Stimulated activated naive CD8-positive, alpha-beta T cell treated with anti-CD3 and anti-CD28 coated beads, Interleukin-15, Interleukin-2, amounts not matched to agents 100 ng/mL and 50 ng/mL, for 24 hours (primary cell): ENCODE results near the gene ATXN10.

Experiments used
- H3K27ac Mint-ChIP-seq: one replicate; pipeline ENCODE4 v1.8.0; 2021; ENCODE audit warnings: mild to moderate bottlenecking, mixed read lengths
- H3K27me3 Mint-ChIP-seq: one replicate; pipeline ENCODE4 v1.8.0; 2021; ENCODE audit warnings: mixed read lengths
- H3K36me3 Mint-ChIP-seq: one replicate; pipeline ENCODE4 v1.8.0; 2021; ENCODE audit warnings: low read depth, mixed read lengths
- H3K4me1 Mint-ChIP-seq: one replicate; pipeline ENCODE4 v1.8.0; 2021; ENCODE audit warnings: low read depth, mixed read lengths
- H3K4me3 Mint-ChIP-seq: one replicate; pipeline ENCODE4 v1.8.0; 2021; ENCODE audit warnings: mild to moderate bottlenecking, mixed read lengths
- H3K9me3 Mint-ChIP-seq: one replicate; pipeline ENCODE4 v1.8.0; 2021; ENCODE audit warnings: mixed read lengths

Gene ATXN10

GRCh38 chr22:45805413-45805812 is 133.8 kb downstream of the ATXN10 start:
- Mint-ChIP-seq H3K27ac (no peak overlapping the region), H3K4me3 (no peak overlapping the region), H3K9me3 (no peaks in the 10 kb centered on the region), H3K27me3 (no peaks in the 10 kb centered on the region), H3K4me1 (no peaks in the 10 kb centered on the region), H3K36me3 (peaks cover 61% of the 10 kb centered on the region)

GRCh38 chr22:45807156-45807915 is 135.7 kb downstream of the ATXN10 start:
- Mint-ChIP-seq H3K36me3 (peaks cover 55% of the 10 kb centered on the region), H3K9me3 (no peaks in the 10 kb centered on the region), H3K27ac (no peak overlapping the region), H3K4me3 (no peak overlapping the region), H3K4me1 (no peaks in the 10 kb centered on the region), H3K27me3 (no peaks in the 10 kb centered on the region)

GRCh38 chr22:45812910-45813309 is 141.3 kb downstream of the ATXN10 start:
- Mint-ChIP-seq H3K4me1 (no peaks in the 10 kb centered on the region), H3K27ac (no peak overlapping the region), H3K27me3 (no peaks in the 10 kb centered on the region), H3K36me3 (peaks cover 55% of the 10 kb centered on the region), H3K4me3 (no peak overlapping the region), H3K9me3 (no peaks in the 10 kb centered on the region)

DNA sequence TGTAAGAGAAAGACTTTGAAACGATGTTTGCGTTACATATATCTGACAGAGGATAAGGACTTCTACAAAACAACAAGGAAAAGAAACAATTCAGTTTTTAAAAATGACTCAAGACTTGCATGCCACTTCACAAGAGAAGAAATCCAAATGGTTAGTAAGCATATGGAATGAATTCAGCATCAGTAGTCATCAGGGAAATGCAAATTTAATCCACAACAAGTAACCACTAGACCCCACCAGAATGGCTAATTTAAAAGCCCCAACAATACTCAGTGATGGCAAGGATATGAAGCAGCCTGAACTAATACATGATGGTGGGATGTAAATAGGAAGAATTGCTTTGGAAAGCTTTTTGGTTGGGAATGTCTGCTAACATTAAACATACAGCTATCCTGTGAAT is 142.6 kb downstream of the ATXN10 start:
- Mint-ChIP-seq H3K9me3 (no peaks in the 10 kb centered on the region), H3K4me3 (no peak overlapping the region), H3K4me1 (no peaks in the 10 kb centered on the region), H3K27ac (no peak overlapping the region), H3K27me3 (no peaks in the 10 kb centered on the region), H3K36me3 (peaks cover 43% of the 10 kb centered on the region)

DNA sequence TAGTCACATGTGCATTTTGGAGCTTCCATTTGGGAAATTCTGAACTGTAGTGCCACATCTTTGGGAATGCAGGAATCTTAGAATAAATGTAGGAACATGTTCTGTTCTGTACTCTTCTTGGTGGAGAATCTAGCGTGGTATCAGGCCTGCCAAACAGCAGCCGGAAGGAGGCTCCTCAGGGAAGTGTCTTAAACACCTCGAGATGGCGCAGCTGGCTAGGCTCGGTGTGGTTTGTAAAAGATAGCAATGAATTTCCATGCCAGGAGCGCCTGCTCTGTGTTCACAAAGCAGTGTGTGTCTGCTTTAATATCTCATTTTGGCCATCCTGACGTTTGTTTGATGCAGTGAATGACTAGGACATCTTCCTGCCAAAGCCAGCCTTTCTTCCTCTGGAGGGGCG is 145.1 kb downstream of the ATXN10 start:
- H3K27ac Mint-ChIP-seq: no peak overlapping the region

GRCh38 chr22:45817745-45818423 is 146.2 kb downstream of the ATXN10 start:
- H3K36me3 Mint-ChIP-seq: peaks cover 43% of the 10 kb centered on the region
- no peaks in the 10 kb centered on the region for H3K4me1 Mint-ChIP-seq
- H3K27me3 Mint-ChIP-seq: no peaks in the 10 kb centered on the region

More for the DNA sequence above, 145.1 kb downstream of the ATXN10 start:
- H3K36me3 Mint-ChIP-seq: peaks cover 44% of the 10 kb centered on the region
- H3K9me3 Mint-ChIP-seq: no peaks in the 10 kb centered on the region
- H3K4me3 Mint-ChIP-seq: no peak overlapping the region
- no peaks in the 10 kb centered on the region for H3K27me3 Mint-ChIP-seq
- H3K4me1 Mint-ChIP-seq: no peaks in the 10 kb centered on the region

DNA sequence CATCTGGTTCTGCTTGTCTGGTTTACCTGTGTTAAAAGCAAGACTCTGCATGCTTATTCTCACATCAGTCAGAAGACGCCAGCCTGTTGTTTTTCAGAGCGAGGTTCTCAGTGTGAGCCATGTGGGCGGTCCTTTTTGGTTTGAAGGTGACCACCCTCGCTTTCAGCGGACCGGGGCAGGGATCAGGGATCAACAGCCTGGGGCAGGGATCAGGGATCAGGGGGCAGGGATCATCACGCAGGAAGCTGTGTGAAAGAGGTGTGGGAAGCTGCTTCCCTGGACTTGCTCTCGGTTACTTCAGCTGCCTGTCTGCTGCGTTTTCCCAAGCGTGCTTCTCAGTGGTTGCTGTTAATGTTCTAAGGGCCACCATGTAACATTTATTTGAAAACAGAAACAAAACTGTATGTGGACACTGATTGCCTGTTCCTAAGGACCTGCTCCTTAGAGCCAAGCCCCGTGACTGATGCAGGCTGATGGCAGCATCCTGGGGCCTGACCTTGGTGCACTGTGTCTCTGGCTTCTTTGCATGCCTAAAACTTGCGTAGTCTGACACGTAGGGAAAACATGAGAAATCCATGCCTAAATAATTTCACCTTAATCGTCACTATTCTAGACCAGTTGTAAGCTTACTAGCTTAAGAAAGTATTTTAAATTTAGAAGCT is 146.9 kb downstream of the ATXN10 start:
- Mint-ChIP-seq H3K27ac (no peak overlapping the region), H3K4me1 (no peaks in the 10 kb centered on the region), H3K9me3 (no peaks in the 10 kb centered on the region), H3K4me3 (no peak overlapping the region), H3K36me3 (peaks cover 42% of the 10 kb centered on the region), H3K27me3 (no peaks in the 10 kb centered on the region)

More at GRCh38 chr22:45817745-45818423, 146.2 kb downstream of the ATXN10 start:
- Mint-ChIP-seq H3K27ac (no peak overlapping the region), H3K4me3 (no peak overlapping the region), H3K9me3 (no peaks in the 10 kb centered on the region)

DNA sequence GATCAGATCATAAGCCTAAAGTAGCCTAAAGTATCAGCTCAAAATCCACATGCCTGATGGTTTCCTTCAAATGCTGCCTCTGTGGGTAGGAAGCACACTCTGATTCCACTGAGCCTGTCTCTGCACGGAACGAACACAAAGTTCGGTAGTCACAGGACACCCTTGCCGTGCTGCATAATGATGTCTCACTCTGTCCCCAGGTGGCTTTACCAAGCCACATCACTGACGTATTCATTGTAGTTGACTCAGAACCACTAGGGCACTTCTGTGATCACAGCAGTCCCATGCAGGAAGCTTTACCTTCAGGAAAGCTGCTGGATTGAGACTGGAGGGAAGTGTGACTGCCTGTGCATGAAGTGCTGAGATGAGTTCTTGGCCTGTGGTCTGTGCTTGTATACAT is 147.7 kb downstream of the ATXN10 start:
- no peak overlapping the region for H3K27ac Mint-ChIP-seq
- no peaks in the 10 kb centered on the region for H3K9me3 Mint-ChIP-seq
- H3K4me3 Mint-ChIP-seq: no peak overlapping the region
- H3K36me3 Mint-ChIP-seq: peaks cover 40% of the 10 kb centered on the region
- no peaks in the 10 kb centered on the region for H3K27me3 Mint-ChIP-seq
- H3K4me1 Mint-ChIP-seq: no peaks in the 10 kb centered on the region

DNA sequence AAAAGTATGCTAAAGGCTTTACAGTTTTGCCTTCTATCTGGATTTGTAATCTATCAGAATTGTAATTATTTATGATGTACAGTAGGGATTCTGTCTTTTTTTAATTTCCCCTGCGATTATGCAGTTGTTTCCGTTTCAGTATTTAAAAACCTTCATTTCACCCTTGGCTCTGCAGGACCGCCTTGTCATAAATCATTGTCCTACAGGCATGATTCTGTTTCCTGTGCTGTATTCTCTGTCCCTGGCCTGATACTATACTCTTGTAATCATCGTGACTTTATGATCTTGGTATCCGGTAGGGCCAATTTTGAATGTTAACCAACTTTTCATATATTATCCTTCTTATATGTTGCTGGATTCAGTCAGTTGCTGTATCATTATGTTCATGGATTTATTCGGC is 151.7 kb downstream of the ATXN10 start:
- Mint-ChIP-seq H3K4me1 (no peaks in the 10 kb centered on the region), H3K36me3 (peaks cover 50% of the 10 kb centered on the region), H3K27me3 (no peaks in the 10 kb centered on the region), H3K9me3 (no peaks in the 10 kb centered on the region), H3K27ac (no peak overlapping the region), H3K4me3 (no peak overlapping the region)

DNA sequence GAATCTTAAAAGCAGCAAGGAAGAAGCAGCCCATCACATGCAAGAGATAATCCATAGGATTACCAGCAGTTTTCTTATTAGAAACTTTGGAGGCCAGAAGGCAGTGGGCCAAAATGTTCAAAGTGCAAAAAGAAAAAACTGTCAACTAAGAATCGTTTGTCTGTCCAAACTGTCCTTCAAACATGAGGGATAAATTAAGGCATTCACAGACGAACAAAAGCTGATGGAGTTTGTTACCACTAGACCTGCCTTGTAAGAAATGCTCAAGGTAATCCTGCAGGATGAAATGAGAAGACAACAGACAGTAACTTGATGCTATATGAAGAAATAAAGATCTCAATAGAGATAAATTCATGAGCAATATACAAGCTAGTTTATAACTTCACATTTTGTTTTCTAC is 154.9 kb downstream of the ATXN10 start:
- Mint-ChIP-seq H3K27ac (no peak overlapping the region), H3K4me1 (no peaks in the 10 kb centered on the region), H3K36me3 (peaks cover 58% of the 10 kb centered on the region), H3K9me3 (no peaks in the 10 kb centered on the region), H3K27me3 (no peaks in the 10 kb centered on the region), H3K4me3 (no peak overlapping the region)

DNA sequence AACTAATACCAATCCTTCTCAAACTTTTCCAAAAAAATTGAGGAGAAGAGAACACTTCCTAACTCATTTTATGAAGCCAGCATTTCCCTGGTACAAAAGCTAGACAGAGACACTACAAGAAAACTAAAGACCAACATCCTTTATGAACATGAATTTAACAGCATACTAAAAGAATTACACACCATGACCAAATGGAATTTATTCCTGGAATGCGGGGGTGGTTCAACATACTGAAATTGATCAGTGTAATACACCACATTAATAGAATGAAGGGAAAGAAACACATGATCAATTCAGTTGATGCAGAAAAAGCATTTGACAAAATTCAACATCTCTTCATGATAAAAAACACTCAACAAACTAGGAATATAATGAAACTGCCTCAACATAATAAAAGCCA is 157.2 kb downstream of the ATXN10 start:
- Mint-ChIP-seq H3K27me3 (no peaks in the 10 kb centered on the region), H3K36me3 (peaks cover 44% of the 10 kb centered on the region), H3K4me1 (no peaks in the 10 kb centered on the region), H3K27ac (no peak overlapping the region), H3K4me3 (no peak overlapping the region), H3K9me3 (no peaks in the 10 kb centered on the region)

DNA sequence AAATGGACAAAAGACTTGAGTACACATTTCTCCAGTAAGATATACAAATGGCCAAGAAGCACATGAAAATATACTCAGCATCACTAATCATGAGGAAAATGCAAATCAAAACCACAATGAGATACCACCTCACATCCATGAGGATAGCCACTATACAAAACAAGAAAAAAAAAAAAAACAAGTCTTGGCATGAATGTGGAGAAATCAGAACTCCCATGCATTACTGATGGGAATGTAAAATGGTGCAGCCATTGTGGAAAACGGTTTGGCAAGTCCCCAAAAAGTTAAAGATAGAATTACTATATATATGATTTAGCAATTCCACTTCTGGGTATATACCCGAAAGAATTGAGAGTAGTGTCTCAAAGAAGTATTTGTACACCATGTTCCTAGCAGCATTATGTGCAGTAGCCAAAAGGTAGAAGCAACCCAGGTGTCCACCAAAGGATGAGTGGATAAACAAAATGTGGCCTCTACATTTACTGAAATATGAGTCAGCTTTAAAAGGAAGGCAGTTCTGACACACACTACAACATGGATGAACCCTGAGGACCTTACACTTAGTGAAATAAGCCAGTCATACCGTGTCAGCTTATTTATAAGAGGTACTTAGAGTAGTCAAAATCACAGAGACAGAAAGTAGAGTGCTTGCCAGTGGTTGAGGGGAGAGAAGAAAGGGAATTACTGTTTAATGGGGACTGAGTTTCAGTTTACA is 159.1 kb downstream of the ATXN10 start:
- Mint-ChIP-seq H3K27me3 (no peaks in the 10 kb centered on the region), H3K27ac (no peak overlapping the region), H3K4me3 (no peak overlapping the region), H3K9me3 (no peaks in the 10 kb centered on the region), H3K4me1 (no peaks in the 10 kb centered on the region), H3K36me3 (peaks cover 29% of the 10 kb centered on the region)

DNA sequence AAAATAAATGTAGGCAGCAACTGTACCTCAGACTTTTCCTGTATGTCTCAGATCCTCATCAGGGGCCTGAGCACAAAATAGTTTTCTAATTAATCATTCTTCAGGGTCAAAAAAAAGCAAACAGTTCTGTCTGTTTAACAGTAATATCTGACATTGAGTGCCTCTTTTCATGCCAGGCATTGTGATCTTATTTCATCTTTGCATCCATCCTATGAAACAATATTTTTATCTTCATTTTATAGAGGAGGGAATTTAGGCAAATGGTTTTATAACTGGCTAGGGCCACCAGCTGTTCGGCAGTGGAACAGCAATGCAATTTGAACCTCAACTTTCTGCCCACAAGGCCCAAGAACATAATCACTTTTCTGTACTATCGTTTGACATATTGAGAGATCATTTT is 159.8 kb downstream of the ATXN10 start:
- peaks cover 23% of the 10 kb centered on the region for H3K36me3 Mint-ChIP-seq
- no peaks in the 10 kb centered on the region for H3K4me1 Mint-ChIP-seq
- no peak overlapping the region for H3K4me3 Mint-ChIP-seq
- no peak overlapping the region for H3K27ac Mint-ChIP-seq
- no peaks in the 10 kb centered on the region for H3K9me3 Mint-ChIP-seq
- no peaks in the 10 kb centered on the region for H3K27me3 Mint-ChIP-seq

DNA sequence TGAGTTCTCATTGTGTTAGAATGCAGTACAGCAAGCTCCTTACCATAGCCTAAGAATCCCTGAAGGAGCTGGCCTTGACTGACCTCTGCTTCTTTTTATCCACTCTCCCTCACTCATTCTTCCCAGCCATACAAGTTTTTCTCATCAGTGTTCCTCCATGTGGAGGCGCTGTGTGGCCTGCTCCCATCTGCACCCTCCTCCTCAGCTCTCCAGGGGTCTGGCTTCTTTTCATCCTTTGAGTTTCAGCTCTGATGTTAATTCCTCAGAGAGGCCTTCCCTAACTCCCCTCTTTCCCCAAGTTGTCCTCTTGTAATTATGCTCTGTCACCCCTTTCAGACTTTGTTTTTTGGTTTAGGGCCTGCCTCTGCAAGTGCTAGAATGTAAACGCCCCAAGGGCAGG is 160.5 kb downstream of the ATXN10 start:
- Mint-ChIP-seq H3K4me1 (no peaks in the 10 kb centered on the region), H3K4me3 (no peak overlapping the region), H3K9me3 (no peaks in the 10 kb centered on the region), H3K36me3 (peaks cover 20% of the 10 kb centered on the region), H3K27me3 (no peaks in the 10 kb centered on the region), H3K27ac (no peak overlapping the region)
